Anterior cingulate cortex (tissue), 58 donors: ENCODE results near the gene INTS12.

ENCODE experiments used
- DNase-seq, 58 donors: peaks; one replicate each; lab custom pipeline; 2025; lab: John Stamatoyannopoulos, UW

INTS12 gene

GRCh38 chr4:105633241-105633640, 75.2 kb downstream of the INTS12 start:
- no peak for DNase-seq
